Measurements from ENCODE around the gene SYNPO. TPM values are rescaled to one million over a fixed set of nuclear protein-coding genes. Genes with fewer than 3 reads are reported as not detected.
A peak's percentile ranks its signal among the peaks of the same experiment; 100 is the strongest.

The SYNPO gene
- total RNA-seq, 1 experiment from 2014 or later, result 4.5 TPM

GRCh38 chr5:150625164-150625535 is 15.3 kb upstream of the SYNPO start:
- DNase-seq (ENCODE audit: low read depth), result no peak

GRCh38 chr5:150625831-150626746 is 14.4 kb upstream of the SYNPO start:
- no peak for DNase-seq (ENCODE audit: low read depth)

GRCh38 chr5:150626853-150627276 is 13.6 kb upstream of the SYNPO start:
- peak; percentile 52 for DNase-seq (ENCODE audit: low read depth)

- DNase-seq (ENCODE audit: low read depth), result no peak
Observed at GRCh38 chr5:150627731-150628545, 12.5 kb upstream of the SYNPO start.

- DNase-seq (ENCODE audit: low read depth), result peak; percentile 47
Observed at GRCh38 chr5:150628936-150629485, 11.4 kb upstream of the SYNPO start.

GRCh38 chr5:150630016-150630415 is 10.4 kb upstream of the SYNPO start:
- DNase-seq (ENCODE audit: low read depth), result no peak

- no peak for DNase-seq (ENCODE audit: low read depth)
Observed at GRCh38 chr5:150630461-150631325, 9.8 kb upstream of the SYNPO start.

- DNase-seq (ENCODE audit: low read depth), result no peak
Observed at GRCh38 chr5:150631326-150631701, 9.1 kb upstream of the SYNPO start.

GRCh38 chr5:150632305-150633160 is 7.9 kb upstream of the SYNPO start:
- DNase-seq (ENCODE audit: low read depth), result no peak

- DNase-seq (ENCODE audit: low read depth), result no peak
Observed at GRCh38 chr5:150633429-150633828, 7.0 kb upstream of the SYNPO start.

- peak; percentile 93 for DNase-seq (ENCODE audit: low read depth)
Observed at GRCh38 chr5:150636391-150637244, 3.8 kb upstream of the SYNPO start.

GRCh38 chr5:150637245-150638052 is 3.0 kb upstream of the SYNPO start:
- peak; percentile 94 for DNase-seq (ENCODE audit: low read depth)

- DNase-seq (ENCODE audit: low read depth), result no peak
Observed at GRCh38 chr5:150638053-150638444, 2.4 kb upstream of the SYNPO start.

GRCh38 chr5:150638488-150639376 is 1.7 kb upstream of the SYNPO start:
- DNase-seq (ENCODE audit: low read depth), result peak; percentile 31

- peak; percentile 79 for DNase-seq (ENCODE audit: low read depth)
Observed at GRCh38 chr5:150639377-150639692, 1.1 kb upstream of the SYNPO start.

- DNase-seq (ENCODE audit: low read depth), result peak; percentile 43
Observed at GRCh38 chr5:150639751-150640150, 709 bp upstream of the SYNPO start.

GRCh38 chr5:150641006-150641570 is 628 bp downstream of the SYNPO start:
- peak; percentile 94 for DNase-seq (ENCODE audit: low read depth)

Measured in Daoy (cell line).